ENCODE measurements around the gene OXER1.

Gene OXER1

DNA sequence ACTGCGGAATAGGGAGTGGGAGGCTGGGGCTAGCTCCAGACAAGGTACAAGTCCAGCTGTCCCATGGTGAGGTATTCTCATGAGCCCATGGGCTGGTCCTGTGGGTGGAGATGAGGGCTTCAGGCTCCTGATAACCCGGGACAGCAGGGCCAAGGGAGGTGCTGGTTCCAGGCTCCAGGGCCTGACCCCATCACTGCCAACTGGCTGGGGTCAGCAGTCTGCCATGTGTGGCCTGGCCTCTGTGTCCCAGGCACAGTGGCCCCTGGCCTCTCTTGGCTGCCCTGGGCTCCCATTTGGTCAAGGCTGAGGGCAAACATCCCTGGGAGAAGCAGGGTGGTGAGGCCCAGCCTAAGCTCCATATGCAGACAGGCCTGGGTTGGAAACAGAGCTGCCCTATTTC, 966 bp upstream of the OXER1 start:
- no peak for DNase-seq (ENCODE audit: low read depth)
- TF ChIP-seq, protein P1, sequence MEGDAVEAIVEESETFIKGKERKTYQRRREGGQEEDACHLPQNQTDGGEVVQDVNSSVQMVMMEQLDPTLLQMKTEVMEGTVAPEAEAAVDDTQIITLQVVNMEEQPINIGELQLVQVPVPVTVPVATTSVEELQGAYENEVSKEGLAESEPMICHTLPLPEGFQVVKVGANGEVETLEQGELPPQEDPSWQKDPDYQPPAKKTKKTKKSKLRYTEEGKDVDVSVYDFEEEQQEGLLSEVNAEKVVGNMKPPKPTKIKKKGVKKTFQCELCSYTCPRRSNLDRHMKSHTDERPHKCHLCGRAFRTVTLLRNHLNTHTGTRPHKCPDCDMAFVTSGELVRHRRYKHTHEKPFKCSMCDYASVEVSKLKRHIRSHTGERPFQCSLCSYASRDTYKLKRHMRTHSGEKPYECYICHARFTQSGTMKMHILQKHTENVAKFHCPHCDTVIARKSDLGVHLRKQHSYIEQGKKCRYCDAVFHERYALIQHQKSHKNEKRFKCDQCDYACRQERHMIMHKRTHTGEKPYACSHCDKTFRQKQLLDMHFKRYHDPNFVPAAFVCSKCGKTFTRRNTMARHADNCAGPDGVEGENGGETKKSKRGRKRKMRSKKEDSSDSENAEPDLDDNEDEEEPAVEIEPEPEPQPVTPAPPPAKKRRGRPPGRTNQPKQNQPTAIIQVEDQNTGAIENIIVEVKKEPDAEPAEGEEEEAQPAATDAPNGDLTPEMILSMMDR (IDR thresholded peaks at IDR 0.05; ENCODE audit: insufficient read depth, low read depth, low read length, missing control alignments) = no peak

GRCh38 chr2:42762823-42763804, 821 bp downstream of the OXER1 start:
- no peak for DNase-seq (ENCODE audit: low read depth)
- no peak overlapping the region for H3K4me3 ChIP-seq (ENCODE audit: low read length)
- TF ChIP-seq, protein P1 (IDR thresholded peaks at IDR 0.05; ENCODE audit: insufficient read depth, low read depth, low read length, missing control alignments) = no peak

More for the DNA sequence above, 966 bp upstream of the OXER1 start:
- H3K4me3 ChIP-seq (ENCODE audit: low read length) = no peak overlapping the region

GRCh38 chr2:42762155-42762554, 1.8 kb downstream of the OXER1 start:
- DNase-seq (ENCODE audit: low read depth) = no peak
- no peak overlapping the region for H3K4me3 ChIP-seq (ENCODE audit: low read length)
- TF ChIP-seq, protein P1 (IDR thresholded peaks at IDR 0.05; ENCODE audit: insufficient read depth, low read depth, low read length, missing control alignments) = no peak

DNA sequence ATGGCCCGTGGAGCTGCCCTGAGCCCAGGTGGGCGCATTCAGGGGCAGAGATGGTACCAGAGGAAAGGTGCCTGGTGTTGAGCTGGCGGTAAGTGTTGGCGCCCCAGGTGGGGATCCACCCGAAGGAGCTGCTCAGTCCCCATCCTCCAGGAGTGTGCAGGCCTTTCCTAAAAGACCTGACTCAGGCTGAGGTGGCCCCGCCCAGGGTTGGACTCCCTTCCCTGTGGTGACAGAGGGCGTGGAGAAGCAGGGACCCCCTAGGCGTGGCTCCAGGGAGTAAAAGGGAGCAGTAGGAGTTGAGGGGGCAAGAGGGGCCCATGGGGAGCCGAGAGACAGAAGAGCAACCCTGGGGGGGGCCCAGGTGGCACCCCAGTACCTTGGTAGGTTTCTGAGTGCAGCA, 2.4 kb downstream of the OXER1 start:
- TF ChIP-seq, protein P1 (IDR thresholded peaks at IDR 0.05; ENCODE audit: insufficient read depth, low read depth, low read length, missing control alignments) = no peak
- DNase-seq (ENCODE audit: low read depth) = no peak
- no peak overlapping the region for H3K4me3 ChIP-seq (ENCODE audit: low read length)

DNA sequence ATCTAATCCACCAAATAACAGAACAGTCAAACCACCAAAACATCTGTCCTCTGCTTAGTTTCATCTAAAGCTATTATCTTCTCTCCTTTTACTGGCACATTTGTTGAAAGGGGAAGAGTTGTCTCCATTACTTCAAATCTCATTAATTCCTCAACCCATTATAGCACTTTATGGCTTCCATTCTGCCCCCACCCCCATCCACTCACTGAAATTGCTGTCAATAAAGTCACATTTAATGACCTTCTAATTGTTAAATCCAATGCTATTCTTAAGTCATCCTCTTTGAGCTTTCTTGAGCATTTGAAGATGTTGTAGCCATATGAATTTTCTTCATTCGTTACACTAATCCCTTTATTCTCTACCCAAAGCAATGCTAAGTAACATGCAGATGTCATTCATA, 5.2 kb downstream of the OXER1 start:
- DNase-seq (ENCODE audit: low read depth) = no peak
- no peak overlapping the region for H3K4me3 ChIP-seq (ENCODE audit: low read length)
- TF ChIP-seq, protein P1 (IDR thresholded peaks at IDR 0.05; ENCODE audit: insufficient read depth, low read depth, low read length, missing control alignments) = no peak

GRCh38 chr2:42757981-42758740, 5.8 kb downstream of the OXER1 start:
- DNase-seq (ENCODE audit: low read depth) = no peak
- TF ChIP-seq, protein P1 (IDR thresholded peaks at IDR 0.05; ENCODE audit: insufficient read depth, low read depth, low read length, missing control alignments) = no peak
- no peak overlapping the region for H3K4me3 ChIP-seq (ENCODE audit: low read length)

All from epithelial cell of esophagus (primary cell).